CD4-positive, alpha-beta T cell treated with Interleukin-6 for 4 hours (primary cell): ENCODE measurements around the gene COG2.

Experiments used
- DNase-seq: peaks from one replicate; pipeline ENCODE4 v3.0.0-alpha.2; 2020; ENCODE audit warnings: mixed read lengths

The COG2 gene

DNA sequence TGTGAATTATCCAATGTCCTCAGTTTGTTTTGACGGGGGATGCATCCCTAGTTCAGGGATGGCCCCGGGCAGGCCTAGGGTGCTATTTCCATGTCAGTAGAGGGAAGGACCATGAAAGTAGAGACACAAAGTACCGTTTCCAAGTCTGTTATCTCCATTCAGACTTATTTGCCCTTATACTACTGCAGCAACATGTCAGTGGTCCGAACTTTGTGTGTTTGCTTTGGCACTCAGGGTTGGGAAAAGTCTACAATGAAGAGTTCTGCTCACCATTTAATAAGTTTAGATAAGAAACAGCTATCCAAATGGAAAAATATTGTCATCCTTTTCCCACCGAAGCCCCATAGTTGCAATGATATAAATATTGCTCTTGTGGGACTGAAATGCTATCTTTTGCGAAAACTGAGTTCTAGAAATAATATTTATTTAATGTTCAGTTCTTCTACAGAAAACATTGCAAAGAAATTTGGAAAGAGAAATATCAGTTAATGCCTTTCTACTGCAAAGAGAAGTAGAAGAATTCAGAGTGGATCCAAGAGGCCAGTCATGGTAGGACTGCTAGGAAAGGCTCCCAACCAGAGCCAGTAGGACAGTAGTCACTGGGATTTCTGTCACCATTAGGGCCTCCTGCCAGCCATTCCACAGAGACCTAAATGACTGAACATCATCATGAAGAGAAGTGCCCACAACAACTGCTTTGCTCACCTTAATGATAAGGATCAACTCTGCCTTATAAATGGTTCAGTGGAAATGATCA lies 83.2 kb downstream of the COG2 start:
- no peak for DNase-seq

DNA sequence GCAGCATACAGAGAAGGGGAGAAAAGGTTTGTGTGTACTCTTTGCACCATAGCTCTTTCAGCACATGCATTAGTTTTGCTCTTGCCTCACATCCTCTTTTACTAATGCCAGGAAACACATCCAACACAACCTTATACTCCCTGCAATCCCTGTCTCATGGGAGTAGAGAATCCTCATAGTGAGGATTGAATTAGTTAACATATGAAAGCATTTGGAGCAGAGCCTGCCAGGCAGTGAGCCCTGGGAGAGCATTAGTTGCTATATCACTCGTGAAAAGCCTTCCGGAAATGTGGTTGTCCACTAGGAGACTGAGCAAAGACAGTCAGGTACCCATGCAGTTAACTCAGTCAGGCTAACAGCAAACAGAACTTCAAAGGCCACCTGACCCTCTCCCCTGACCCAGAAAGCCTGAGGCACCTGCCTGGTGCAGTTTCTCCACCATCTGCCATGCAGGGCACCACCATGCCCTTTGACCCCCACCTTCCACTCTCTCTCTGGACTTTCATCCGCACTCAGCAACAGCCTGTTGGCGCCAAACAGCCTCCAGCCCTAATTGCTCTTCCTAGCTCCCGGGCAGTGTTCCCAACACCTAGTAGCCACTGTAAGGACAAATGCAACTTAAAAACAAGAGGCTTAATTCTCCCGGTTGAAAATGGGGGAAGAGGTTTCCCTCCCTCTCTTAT lies 86.6 kb downstream of the COG2 start:
- DNase-seq: no peak

DNA sequence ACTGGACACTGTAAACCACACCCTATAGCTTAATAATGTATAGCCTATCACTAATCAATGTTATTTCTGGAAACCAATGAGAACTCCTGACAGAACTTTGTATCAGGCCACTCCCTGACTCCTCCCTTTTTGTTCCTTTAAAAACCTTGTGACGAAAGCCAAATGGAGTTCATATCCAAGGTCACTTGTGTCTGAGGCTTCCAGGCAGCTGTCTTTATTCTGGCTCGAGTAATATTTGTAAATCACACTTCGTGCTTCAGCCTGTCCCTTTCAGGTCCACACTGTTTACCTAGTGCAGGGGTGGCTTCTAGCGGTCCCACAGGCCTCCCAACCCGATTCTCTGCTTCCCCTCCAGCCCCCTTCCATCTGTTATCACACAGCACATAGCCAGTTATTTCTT lies 88.7 kb downstream of the COG2 start:
- DNase-seq: no peak

DNA sequence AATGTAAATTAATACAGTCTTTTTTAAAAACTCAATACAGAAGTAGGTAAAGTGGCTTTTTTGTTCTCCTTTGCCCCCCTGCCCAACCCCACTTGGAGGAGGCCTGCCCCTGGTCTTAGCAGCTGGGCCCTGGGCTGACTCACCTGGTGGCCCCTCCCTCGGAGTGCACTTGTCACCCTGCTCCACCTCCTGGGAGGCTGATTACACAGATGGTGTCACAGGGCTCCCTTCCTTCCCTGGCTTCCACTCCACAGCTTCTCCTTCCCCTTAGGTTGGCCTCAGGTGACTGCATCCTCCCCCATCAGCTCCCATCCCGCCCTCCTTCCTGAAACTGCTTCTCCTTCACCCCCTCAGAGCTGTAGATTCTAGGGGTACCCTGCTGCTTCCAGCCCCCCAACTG lies 93.2 kb downstream of the COG2 start:
- no peak for DNase-seq

DNA sequence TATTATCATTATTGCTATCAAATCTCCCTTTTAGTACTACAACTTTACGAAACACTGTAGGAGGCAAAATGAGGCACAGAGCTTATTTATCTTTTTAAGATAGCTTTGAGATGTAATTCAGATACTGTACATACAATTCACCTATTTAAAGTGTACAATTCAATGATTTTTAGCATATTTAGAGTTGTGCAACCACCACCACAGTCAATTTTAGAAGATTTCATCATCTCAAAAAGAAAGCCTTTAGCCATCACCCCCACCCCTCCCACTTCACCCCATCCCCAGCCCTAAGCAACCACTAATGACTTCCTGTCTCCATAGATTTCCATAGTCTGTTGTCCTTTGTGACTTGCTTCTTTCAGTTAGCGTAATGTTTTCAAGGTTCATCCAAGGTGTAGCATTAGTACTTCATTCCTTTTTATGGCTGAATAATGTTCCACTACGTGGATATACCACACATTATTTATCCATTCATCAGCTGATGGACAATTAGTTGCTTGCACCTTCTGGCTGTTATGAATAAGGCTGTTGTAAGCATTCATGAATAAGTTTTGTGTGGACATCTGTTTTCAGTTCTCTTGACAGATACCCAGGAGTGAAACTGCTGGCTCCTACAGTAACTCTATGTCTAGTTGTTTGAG lies 95.5 kb downstream of the COG2 start:
- no peak for DNase-seq

DNA sequence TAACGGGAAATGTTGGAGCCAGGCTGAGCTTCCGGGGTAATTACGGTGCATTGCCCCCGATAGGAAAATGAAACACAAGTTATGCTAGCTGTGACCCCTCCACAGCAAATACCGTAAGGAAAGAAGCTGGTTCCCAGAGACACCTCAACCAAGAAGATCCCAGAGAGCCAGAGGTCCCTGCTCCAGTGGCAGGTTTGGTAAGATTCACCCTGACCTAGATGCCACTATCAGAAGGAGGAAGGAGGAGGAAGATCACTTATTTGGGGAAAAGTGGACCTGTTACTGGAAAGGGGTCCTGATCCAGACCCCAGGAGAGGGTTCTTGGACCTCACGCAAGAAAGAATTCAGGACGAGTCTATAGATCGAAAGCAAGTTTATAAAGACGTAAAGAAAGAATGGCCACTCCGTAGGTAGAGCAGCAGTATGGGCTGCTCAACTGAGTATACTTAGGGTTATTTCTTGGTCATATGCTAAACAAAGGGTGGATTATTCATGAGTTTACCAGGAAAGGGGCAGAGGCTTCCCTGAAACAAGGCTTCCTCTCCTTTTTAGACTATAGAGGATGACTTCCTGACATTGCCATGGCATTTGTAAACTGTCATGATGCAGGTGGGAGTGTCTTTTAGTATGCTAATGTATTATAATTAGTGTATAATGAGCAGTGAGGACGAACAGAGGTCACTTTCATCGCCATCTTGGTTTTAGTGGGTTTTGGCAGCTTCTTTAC lies 97.4 kb downstream of the COG2 start:
- DNase-seq: no peak
